Parietal lobe (tissue), 2 donors: Measurements from ENCODE around the gene GOLGA6L26. TPM values are rescaled to one million over a fixed set of nuclear protein-coding genes. Genes with fewer than 3 reads are reported as not detected.

ENCODE experiments used
- small RNA-seq: library from RNA; depleted of rRNA; stranded (forward); fragments of <200 nt; gene quantifications from one replicate; pipeline ENCODE3, GENCODE V24; 2014; ENCODE audit warnings: low replicate concordance
- total RNA-seq: library from RNA; depleted of rRNA; stranded (reverse); fragments of >200 nt; gene quantifications from one replicate; pipeline ENCODE4 v1.2.3, GENCODE V29; 2014

Gene GOLGA6L26
- not detected for total RNA-seq

DNA sequence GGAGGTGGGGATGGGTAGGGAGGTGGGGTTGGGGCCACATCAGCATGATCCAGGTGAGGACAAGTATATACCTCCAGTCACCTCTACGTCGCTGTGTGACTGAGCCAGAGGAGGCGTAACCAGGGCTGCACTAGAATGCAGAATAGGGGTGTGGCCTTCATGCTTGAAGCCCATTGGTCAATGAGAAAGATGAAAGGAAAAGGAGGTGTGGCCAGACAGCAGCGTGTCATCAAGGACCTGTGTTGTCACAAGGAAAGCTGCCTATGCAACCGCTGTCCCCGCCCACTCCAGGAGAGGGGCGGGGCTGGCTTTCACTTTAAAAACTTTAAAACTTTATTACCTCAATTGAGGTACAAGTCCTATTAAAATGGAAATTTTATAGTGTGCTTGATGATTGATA lies at the start of gene GOLGA6L26:
Gene GOLGA6L26 (minus strand): TSS at position 101 of the 400 bp plus-strand sequence. CDS start 61 bp downstream, at position 40.

DNA sequence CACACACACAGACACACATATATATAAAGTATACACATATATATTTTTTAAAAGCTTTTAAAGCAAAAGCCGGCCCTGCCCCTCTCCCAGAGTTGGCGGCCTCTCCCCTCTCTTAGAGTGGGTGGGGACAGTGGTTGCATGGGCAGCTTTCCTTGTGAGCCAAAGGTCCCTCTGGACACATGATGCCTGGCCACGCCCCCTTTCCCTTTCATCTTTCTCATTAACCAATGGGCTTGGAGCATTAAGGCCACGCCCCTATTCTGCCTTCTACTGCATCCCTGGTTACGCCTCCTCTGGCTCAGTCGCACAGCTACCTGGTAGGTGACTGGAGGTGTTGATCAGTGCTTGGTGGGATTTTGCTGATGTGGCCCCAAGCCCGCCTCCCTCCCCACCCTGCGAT lies 20.5 kb upstream of the GOLGA6L26 start, which contains the start of gene GOLGA8S:
Gene GOLGA8S (plus strand): TSS at position 301 of the 400 bp plus-strand sequence. CDS start 62 bp downstream, at position 363.

Small RNAs within 50 kb of the gene (small RNA-seq; reads per million reads assigned to genes)
- gene RN7SL536P: not detected

Other genes starting within 250 kb of the GOLGA6L26 start
- gene GOLGA6L1, start 197.4 kb downstream of the GOLGA6L26 start, total RNA-seq: not detected
- under 0.01 TPM for gene GOLGA8S, start 20.6 kb upstream of the GOLGA6L26 start, total RNA-seq
- not detected for gene GOLGA6L2, start 113.0 kb upstream of the GOLGA6L26 start, total RNA-seq
- gene MKRN3, start 231.5 kb upstream of the GOLGA6L26 start, total RNA-seq: 53.5 TPM